HepG2 (cell line): ENCODE measurements around the gene LRRC55. TPM values are rescaled to one million over a fixed set of nuclear protein-coding genes. Genes with fewer than 3 reads are reported as not detected.

Experiments
- ATAC-seq: fragments of 200-7000 bp; cut with Tn5 transposase; 3 replicates; pipeline ENCODE4 v1.9.1; 2020; ENCODE audit warnings: mild to moderate bottlenecking, moderate library complexity
- BruUV-seq: library from RNA; stranded (reverse); fragments of 400-500 nt; replicated peaks from 2 replicates; lab custom pipeline; 2021; lab: Mats Ljungman, UMichigan
- CTCF ChIA-PET: fragments of 300-600 bp; formaldehyde crosslinking; extraction: SDS; loops from one replicate; lab custom pipeline; 2021; ENCODE audit warnings: low total read pairs, inconsistent platforms, low intra/inter-chr PET ratio; lab: Yijun Ruan, JAX
- POLR2A ChIA-PET: fragments of 350-600 bp; sonication (Branson Sonifier 250); formaldehyde crosslinking; loops from one replicate; lab custom pipeline; 2020; ENCODE audit warnings: antibody characterized with exemption, inconsistent platforms; lab: Yijun Ruan, JAX
- DNase-seq: peaks from one replicate; pipeline ENCODE4 v3.0.0-alpha.2; 2015; ENCODE audit warnings: low spot score
- FAIRE-seq: peaks from 3 replicates; lab custom pipeline; 2011; peaks lifted over from hg19 to GRCh38; lab: Jason Lieb, UNC
- H2AFZ ChIP-seq: one replicate; pipeline ENCODE4 v1.6.1; 2011; ENCODE audit warnings: low read length, inconsistent platforms
- H3K27ac ChIP-seq: fragments of 300-600 bp; 3 replicates; pipeline ENCODE4 v1.8.0; 2011; ENCODE audit warnings: mixed run types, mild to moderate bottlenecking, mixed read lengths, low read length, inconsistent platforms; ENCODE audit not compliant: insufficient read depth; ENCODE audit errors: extremely low read length
- H3K27me3 ChIP-seq, 2 experiments: fragments of 200-600 bp in 1 of 2; 2 replicates in 1 of 2; 3 replicates in 1 of 2; pipeline versions ENCODE4 v1.6.0 to v1.8.0; 2011; ENCODE audit warnings: low read length in 2 of 2, mild to moderate bottlenecking in 2 of 2, moderate library complexity in 2 of 2, inconsistent platforms in 1 of 2; ENCODE audit not compliant: insufficient read depth in 2 of 2, control insufficient read depth in 1 of 2
- H3K36me3 ChIP-seq, 2 experiments: fragments of 200-600 bp in 1 of 2; replicated peaks in 1 of 2; 2 replicates in 1 of 2; 3 replicates in 1 of 2; pipeline versions ENCODE4 v1.5.1 to v1.8.0; 2011; ENCODE audit warnings: low read length in 2 of 2, inconsistent platforms in 1 of 2; ENCODE audit not compliant: insufficient read depth in 2 of 2, control insufficient read depth in 1 of 2
- H3K4me1 ChIP-seq: 2 replicates; pipeline ENCODE4 v1.5.1; 2012; ENCODE audit warnings: low read length, inconsistent platforms; ENCODE audit not compliant: insufficient read depth
- H3K4me2 ChIP-seq: 2 replicates; pipeline ENCODE4 v1.6.0; 2011; ENCODE audit warnings: low read depth, low read length, inconsistent platforms
- H3K4me3 ChIP-seq, 3 experiments: fragments of 200-600 bp in 1 of 3; sonication (generic), shearing (Covaris generic) in 1 of 3; replicated peaks in 1 of 3; 2 replicates each; pipeline ENCODE4 v1.5.1; 2011 to 2016; ENCODE audit warnings: low read length in 3 of 3, inconsistent platforms in 2 of 3, low read depth in 2 of 3, mild to moderate bottlenecking in 2 of 3, control low read depth in 1 of 3, mixed read lengths in 1 of 3; ENCODE audit not compliant: insufficient read depth in 1 of 3
- H3K79me2 ChIP-seq: one replicate; pipeline ENCODE4 v1.6.1; 2011; ENCODE audit warnings: low read length, inconsistent platforms; ENCODE audit not compliant: insufficient read depth
- H3K9ac ChIP-seq: 2 replicates; pipeline ENCODE4 v1.6.0; 2011; ENCODE audit warnings: mild to moderate bottlenecking, low read depth, low read length, inconsistent platforms; ENCODE audit not compliant: insufficient read depth
- H3K9me3 ChIP-seq: 2 replicates; pipeline ENCODE4 v1.5.1; 2012; ENCODE audit warnings: mild to moderate bottlenecking, low read length
- H4K20me1 ChIP-seq: 2 replicates; pipeline ENCODE4 v1.6.0; 2011; ENCODE audit warnings: inconsistent platforms, mild to moderate bottlenecking, low read length, moderate library complexity; ENCODE audit not compliant: insufficient read depth
- ARNT2 ChIP-seq: sonication (generic); formaldehyde crosslinking; IDR thresholded peaks from 2 replicates; pipeline ENCODE4 v1.8.0; 2022; ENCODE audit warnings: mild to moderate bottlenecking, low read depth, missing genetic modification reagents, moderate library complexity
- ERF ChIP-seq: IDR thresholded peaks from 2 replicates; pipeline ENCODE4 v1.6.1; 2018; ENCODE audit warnings: missing biosample characterization, missing genetic modification reagents
- GABPA ChIP-seq, 2 experiments: IDR thresholded peaks; 2 replicates each; pipeline ENCODE4 v1.6.1; 2011 to 2016; ENCODE audit warnings: low read depth in 2 of 2, low read length in 1 of 2, missing biosample characterization in 1 of 2, missing genetic modification characterization in 1 of 2
- HNF4A ChIP-seq: sonication (generic); formaldehyde crosslinking; IDR thresholded peaks from 2 replicates; pipeline ENCODE4 v1.4.0; 2020; ENCODE audit warnings: missing genetic modification reagents
- NCOA2 ChIP-seq: sonication (generic); formaldehyde crosslinking; IDR thresholded peaks from 2 replicates; pipeline ENCODE4 v1.8.0; 2022; ENCODE audit warnings: inconsistent platforms
- PCBP2 ChIP-seq: fragments of 200-400 bp; formaldehyde crosslinking; optimal IDR thresholded peaks from 2 replicates; pipeline ENCODE3; 2018; ENCODE audit warnings: low read length, low read depth; ENCODE audit not compliant: poor library complexity, severe bottlenecking
- RBM22 ChIP-seq: fragments of 200-400 bp; formaldehyde crosslinking; optimal IDR thresholded peaks from 2 replicates; pipeline ENCODE3; 2017; ENCODE audit warnings: mild to moderate bottlenecking, low read length, moderate library complexity
- RBM39 ChIP-seq: fragments of 200-400 bp; formaldehyde crosslinking; IDR thresholded peaks from one replicate; pipeline ENCODE4 v1.6.1; 2018; ENCODE audit warnings: antibody characterized with exemption, mild to moderate bottlenecking, low read depth, low read length; ENCODE audit not compliant: poor library complexity, severe bottlenecking
- SALL2 ChIP-seq: sonication (generic); formaldehyde crosslinking; IDR thresholded peaks from 2 replicates; pipeline ENCODE4 v1.8.1; 2023; ENCODE audit warnings: mild to moderate bottlenecking, missing genetic modification reagents, inconsistent platforms
- SIX1 ChIP-seq: sonication (generic); formaldehyde crosslinking; IDR thresholded peaks from 2 replicates; pipeline ENCODE4 v1.4.0; 2020; ENCODE audit warnings: missing genetic modification reagents, borderline replicate concordance
- SUZ12 ChIP-seq: fragments of 150-350 bp; IDR thresholded peaks from 2 replicates; pipeline ENCODE4 v1.6.1; 2014; ENCODE audit warnings: low read depth, low read length
- ZBTB10 ChIP-seq: sonication (generic); formaldehyde crosslinking; IDR thresholded peaks from 2 replicates; pipeline ENCODE4 v1.4.0; 2020; ENCODE audit warnings: missing genetic modification reagents, borderline replicate concordance
- ZNF230 ChIP-seq: sonication (generic); formaldehyde crosslinking; IDR thresholded peaks from 2 replicates; pipeline ENCODE4 v1.4.0; 2020; ENCODE audit warnings: mild to moderate bottlenecking, missing genetic modification reagents
- ZNF768 ChIP-seq: sonication (generic); formaldehyde crosslinking; IDR thresholded peaks from 2 replicates; pipeline ENCODE4 v1.4.0; 2020; ENCODE audit warnings: missing genetic modification reagents
- WGBS: methylation state at CpG from one replicate; pipeline ENCODE4 v1.1.6; 2017; ENCODE audit warnings: low lambda C conversion rate; 5-methylcytosine and 5-hydroxymethylcytosine counted together
- in situ Hi-C: cut with HindIII; loops from 2 replicates; pipeline ENCODE4 v1.10.0; 2017; ENCODE audit warnings: low pct_unique_long_range_greater_than_20kb; ENCODE audit not compliant: extremely low pct_ligation_motif_present
- intact Hi-C: fragments of 100-400 bp; cut with micrococcal nuclease; formaldehyde crosslinking; loops from one replicate; pipeline ENCODE4 v1.10.0; 2022; ENCODE audit not compliant: unreplicated experiment
- polyA plus RNA-seq, 8 experiments: library from polyadenylated mRNA; depleted of rRNA in 3 of 8; stranded (reverse) in 7 of 8; unstranded in 1 of 8; fragments of >200 nt; fragmentation: Illumina TruSeq in 4 of 8; extraction: Trizol in 4 of 8; gene quantifications; 2 replicates each; pipeline versions ENCODE4 v1.2.1 to v1.2.3, GENCODE V29; 2011 to 2016; ENCODE audit warnings: low read depth in 4 of 8, missing spikeins in 1 of 8, mixed read lengths in 1 of 8; ENCODE audit not compliant: insufficient read depth in 1 of 8
- total RNA-seq, 5 experiments: library from RNA; depleted of rRNA; stranded (reverse); fragments of >200 nt; fragmentation: Illumina TruSeq; extraction: Trizol; gene quantifications; 2 replicates each; pipeline ENCODE4 v1.2.3, GENCODE V29; 2016; ENCODE audit warnings: low read depth in 1 of 5
- TF ChIP-seq, protein P1 (sequence below), 2 experiments: fragments of 450-650 bp in 1 of 2; sonication (generic) in 1 of 2; formaldehyde crosslinking; IDR thresholded peaks; 2 replicates each; pipeline versions ENCODE4 v1.5.0 to v1.8.0; 2020 to 2022; ENCODE audit warnings: mild to moderate bottlenecking in 1 of 2, missing genetic modification reagents in 1 of 2
- TF ChIP-seq, protein P2 (sequence below): sonication (generic); formaldehyde crosslinking; IDR thresholded peaks from 2 replicates; pipeline ENCODE4 v1.8.0; 2022; ENCODE audit warnings: mild to moderate bottlenecking, missing genetic modification reagents, moderate library complexity
- TF ChIP-seq, protein P3 (sequence below): IDR thresholded peaks from 2 replicates; pipeline ENCODE4 v1.6.1; 2016; ENCODE audit warnings: mild to moderate bottlenecking, missing biosample characterization, missing genetic modification reagents
- TF ChIP-seq, protein P4 (sequence below): sonication (generic); formaldehyde crosslinking; IDR thresholded peaks from 2 replicates; pipeline ENCODE4 v1.5.1; 2020; ENCODE audit warnings: mild to moderate bottlenecking, missing genetic modification reagents

The LRRC55 gene
- total and polyA plus RNA-seq, 2 of the 13 experiments (the other 11 are each of a cell fraction or from before 2014, with no cell fraction given) = not detected

GRCh38 chr11:57154739-57155138 lies 27.0 kb upstream of the LRRC55 start:
- in situ Hi-C loops = no loop called here
- H2AFZ ChIP-seq = no peak overlapping the region
- no peaks in the 10 kb centered on the region for H3K4me1 ChIP-seq
- no peaks in the 10 kb centered on the region for H3K36me3 ChIP-seq
- H3K9ac ChIP-seq = no peak overlapping the region
- intact Hi-C loops = no loop called here
- ChIA-PET CTCF (no interaction called here), POLR2A (no interaction called here)
- BruUV-seq = no TSS peak
- ATAC-seq (no peak), DNase-seq (no peak), FAIRE-seq (no peak)
- H3K27ac ChIP-seq = no peak overlapping the region
- H4K20me1 ChIP-seq = no peaks in the 10 kb centered on the region
- 0% methylated on average over 2 of the region's 2 CpGs for WGBS
- no peak overlapping the region for H3K4me2 ChIP-seq
- no peaks in the 10 kb centered on the region for H3K79me2 ChIP-seq
- H3K4me3 ChIP-seq = no peak overlapping the region
- H3K27me3 ChIP-seq = peaks cover 1 to 7% of the 10 kb centered on the region in 2 experiments; a peak in 1 of 5 replicates
- H3K9me3 ChIP-seq = no peaks in the 10 kb centered on the region
- TF ChIP-seq ZBTB10 (no peak), SIX1 (CRISPR knock-in tag) (no peak), RBM22 (no peak), GABPA (IDR thresholded peaks at IDR 0.05; ENCODE audit: low read depth, low read length) (no peak), GABPA (CRISPR knock-in tag; IDR thresholded peaks at IDR 0.05; ENCODE audit: low read depth) (no peak), RBM39 (no peak), ZNF768 (CRISPR knock-in tag) (no peak), SALL2 (CRISPR knock-in tag) (no peak), HNF4A (CRISPR knock-in tag) (no peak), NCOA2 (CRISPR knock-in tag) (no peak), PCBP2 (no peak), ARNT2 (CRISPR knock-in tag) (no peak), SUZ12 (no peak), ERF (CRISPR knock-in tag) (no peak), ZNF230 (CRISPR knock-in tag) (no peak)
- TF ChIP-seq, protein P1, sequence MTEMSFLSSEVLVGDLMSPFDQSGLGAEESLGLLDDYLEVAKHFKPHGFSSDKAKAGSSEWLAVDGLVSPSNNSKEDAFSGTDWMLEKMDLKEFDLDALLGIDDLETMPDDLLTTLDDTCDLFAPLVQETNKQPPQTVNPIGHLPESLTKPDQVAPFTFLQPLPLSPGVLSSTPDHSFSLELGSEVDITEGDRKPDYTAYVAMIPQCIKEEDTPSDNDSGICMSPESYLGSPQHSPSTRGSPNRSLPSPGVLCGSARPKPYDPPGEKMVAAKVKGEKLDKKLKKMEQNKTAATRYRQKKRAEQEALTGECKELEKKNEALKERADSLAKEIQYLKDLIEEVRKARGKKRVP (CRISPR knock-in tag; IDR thresholded peaks at IDR 0.05) = no peak
- TF ChIP-seq, protein P2, sequence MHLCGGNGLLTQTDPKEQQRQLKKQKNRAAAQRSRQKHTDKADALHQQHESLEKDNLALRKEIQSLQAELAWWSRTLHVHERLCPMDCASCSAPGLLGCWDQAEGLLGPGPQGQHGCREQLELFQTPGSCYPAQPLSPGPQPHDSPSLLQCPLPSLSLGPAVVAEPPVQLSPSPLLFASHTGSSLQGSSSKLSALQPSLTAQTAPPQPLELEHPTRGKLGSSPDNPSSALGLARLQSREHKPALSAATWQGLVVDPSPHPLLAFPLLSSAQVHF (CRISPR knock-in tag) = no peak
- TF ChIP-seq, protein P3, sequence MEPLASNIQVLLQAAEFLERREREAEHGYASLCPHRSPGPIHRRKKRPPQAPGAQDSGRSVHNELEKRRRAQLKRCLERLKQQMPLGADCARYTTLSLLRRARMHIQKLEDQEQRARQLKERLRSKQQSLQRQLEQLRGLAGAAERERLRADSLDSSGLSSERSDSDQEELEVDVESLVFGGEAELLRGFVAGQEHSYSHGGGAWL (CRISPR knock-in tag) = no peak
- TF ChIP-seq, protein P4, sequence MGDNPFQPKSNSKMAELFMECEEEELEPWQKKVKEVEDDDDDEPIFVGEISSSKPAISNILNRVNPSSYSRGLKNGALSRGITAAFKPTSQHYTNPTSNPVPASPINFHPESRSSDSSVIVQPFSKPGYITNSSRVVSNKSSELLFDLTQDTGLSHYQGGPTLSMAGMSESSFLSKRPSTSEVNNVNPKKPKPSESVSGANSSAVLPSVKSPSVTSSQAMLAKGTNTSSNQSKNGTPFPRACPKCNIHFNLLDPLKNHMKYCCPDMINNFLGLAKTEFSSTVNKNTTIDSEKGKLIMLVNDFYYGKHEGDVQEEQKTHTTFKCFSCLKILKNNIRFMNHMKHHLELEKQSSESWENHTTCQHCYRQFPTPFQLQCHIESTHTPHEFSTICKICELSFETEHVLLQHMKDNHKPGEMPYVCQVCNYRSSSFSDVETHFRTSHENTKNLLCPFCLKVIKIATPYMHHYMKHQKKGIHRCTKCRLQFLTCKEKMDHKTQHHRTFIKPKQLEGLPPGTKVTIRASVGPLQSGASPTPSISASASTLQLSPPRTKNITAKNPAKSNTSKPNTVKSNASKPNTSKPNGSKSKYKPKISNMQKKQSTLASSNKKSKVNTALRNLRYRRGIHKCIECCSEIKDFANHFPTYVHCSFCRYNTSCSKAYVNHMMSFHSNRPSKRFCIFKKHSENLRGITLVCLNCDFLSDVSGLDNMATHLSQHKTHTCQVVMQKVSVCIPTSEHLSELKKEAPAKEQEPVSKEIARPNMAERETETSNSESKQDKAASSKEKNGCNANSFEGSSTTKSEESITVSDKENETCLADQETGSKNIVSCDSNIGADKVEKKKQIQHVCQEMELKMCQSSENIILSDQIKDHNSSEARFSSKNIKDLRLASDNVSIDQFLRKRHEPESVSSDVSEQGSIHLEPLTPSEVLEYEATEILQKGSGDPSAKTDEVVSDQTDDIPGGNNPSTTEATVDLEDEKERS = no peak
